Fibroblast of lung (primary cell): Measurements from ENCODE around the gene HMCN2. TPM values are rescaled to one million over a fixed set of nuclear protein-coding genes. Genes with fewer than 3 reads are reported as not detected.

ENCODE experiments used
- DNase-seq, 2 donors: peaks; one replicate each; pipeline versions ENCODE4 v3.0.0 to v3.0.0-alpha.2; 2010; ENCODE audit warnings: low read depth in 2 of 2
- H2AFZ ChIP-seq: 2 replicates; pipeline ENCODE4 v1.5.1; 2012; ENCODE audit warnings: low read length, control low read depth, inconsistent platforms
- H3K27ac ChIP-seq: 2 replicates; pipeline ENCODE4 v1.5.1; 2011; ENCODE audit warnings: low read length, control low read depth; ENCODE audit not compliant: insufficient read depth
- H3K27me3 ChIP-seq: 2 replicates; pipeline ENCODE4 v1.5.1; 2011; ENCODE audit warnings: mild to moderate bottlenecking, low read length; ENCODE audit not compliant: control insufficient read depth, insufficient read depth
- H3K36me3 ChIP-seq: 2 replicates; pipeline ENCODE4 v1.5.1; 2011; ENCODE audit warnings: low read length; ENCODE audit not compliant: control insufficient read depth, insufficient read depth
- H3K4me1 ChIP-seq: 2 replicates; pipeline ENCODE4 v1.5.1; 2011; ENCODE audit warnings: low read length; ENCODE audit not compliant: control insufficient read depth, insufficient read depth; ENCODE audit errors: extremely low read depth
- H3K4me2 ChIP-seq: 2 replicates; pipeline ENCODE4 v1.5.1; 2011; ENCODE audit warnings: low read length, control low read depth; ENCODE audit not compliant: insufficient read depth; ENCODE audit errors: extremely low read depth
- H3K4me3 ChIP-seq, 4 experiments: fragments of 200-600 bp in 1 of 4; sonication (generic) in 1 of 4; replicated peaks in 1 of 4; 2 replicates each; pipeline ENCODE4 v1.5.1; 2011 to 2016; ENCODE audit warnings: low read length in 4 of 4, low read depth in 3 of 4, mild to moderate bottlenecking in 3 of 4, control low read depth in 2 of 4, inconsistent platforms in 1 of 4, mixed read lengths in 1 of 4; ENCODE audit not compliant: insufficient read depth in 1 of 4; ENCODE audit errors: control extremely low read depth in 1 of 4
- H3K79me2 ChIP-seq: 2 replicates; pipeline ENCODE4 v1.5.1; 2012; ENCODE audit warnings: mild to moderate bottlenecking, low read length, inconsistent platforms; ENCODE audit not compliant: control insufficient read depth, insufficient read depth
- H3K9ac ChIP-seq: 2 replicates; pipeline ENCODE4 v1.5.1; 2011; ENCODE audit warnings: mild to moderate bottlenecking, low read length, control low read depth; ENCODE audit not compliant: insufficient read depth
- H3K9me3 ChIP-seq: 2 replicates; pipeline ENCODE4 v1.5.1; 2012; ENCODE audit warnings: low read depth, low read length; ENCODE audit not compliant: control insufficient read depth, insufficient read depth
- H4K20me1 ChIP-seq: 2 replicates; pipeline ENCODE4 v1.5.1; 2011; ENCODE audit warnings: low read length; ENCODE audit not compliant: control insufficient read depth, insufficient read depth; ENCODE audit errors: extremely low read depth
- CTCF ChIP-seq, 2 donors: IDR thresholded peaks in 1 of 2; conservative IDR thresholded peaks in 1 of 2; 1 replicate in 1 of 2; 2 replicates in 1 of 2; pipeline ENCODE4 v1.5.1; 2011 to 2012; ENCODE audit warnings: low read length in 2 of 2, control low read depth in 1 of 2, inconsistent platforms in 1 of 2, low read depth in 1 of 2, mild to moderate bottlenecking in 1 of 2
- EZH2 ChIP-seq: IDR thresholded peaks from 2 replicates; pipeline ENCODE4 v1.5.1; 2012; ENCODE audit warnings: low read length, control low read depth, mild to moderate bottlenecking; ENCODE audit errors: missing control alignments
- polyA plus RNA-seq, 2 donors: library from polyadenylated mRNA; depleted of rRNA in 1 of 2; stranded (reverse) in 1 of 2; unstranded in 1 of 2; fragments of >200 nt; gene quantifications; 2 replicates each; pipeline ENCODE4 v1.2.1, GENCODE V29; 2011 to 2012; ENCODE audit warnings: missing spikeins in 1 of 2
- total RNA-seq: library from RNA; depleted of rRNA; stranded (reverse); fragments of >200 nt; gene quantifications from 2 replicates; pipeline ENCODE4 v1.2.1, GENCODE V29; 2014

HMCN2 gene
- total and polyA plus RNA-seq, 2 donors (not counting 1 experiment from before 2014, with no cell fraction given) = under 0.01 TPM; not detected in 1

- DNase-seq = no peak
- Histone ChIP-seq H4K20me1 (no peaks in the 10 kb centered on the region), H3K9me3 (no peaks in the 10 kb centered on the region)
These were observed 189.3 kb downstream of the HMCN2 start for GRCh38 chr9:130454812-130455325.

GRCh38 chr9:130458027-130458803, 192.7 kb downstream of the HMCN2 start:
- Histone ChIP-seq H3K9ac (no peak overlapping the region), H3K27me3 (no peaks in the 10 kb centered on the region), H3K4me2 (no peak overlapping the region), H3K4me3 (no peak overlapping the region), H3K79me2 (no peaks in the 10 kb centered on the region), H2AFZ (no peak overlapping the region), H3K27ac (no peak overlapping the region), H3K9me3 (no peaks in the 10 kb centered on the region), H3K36me3 (no peaks in the 10 kb centered on the region), H4K20me1 (no peaks in the 10 kb centered on the region), H3K4me1 (no peaks in the 10 kb centered on the region)
- DNase-seq = no peak
- no peak for TF ChIP-seq CTCF (conservative IDR thresholded peaks at IDR 0.05 in 1 of 2, IDR thresholded peaks at IDR 0.05 in 1 of 2; ENCODE audit: low read depth in 1 of 2, low read length in 2 of 2)
- no peak for TF ChIP-seq EZH2

More at GRCh38 chr9:130454812-130455325, 189.3 kb downstream of the HMCN2 start:
- H3K4me1 ChIP-seq = peaks cover 7% of the 10 kb centered on the region
- H3K27me3 ChIP-seq = no peaks in the 10 kb centered on the region
- no peaks in the 10 kb centered on the region for H3K79me2 ChIP-seq
- H3K9ac ChIP-seq = no peak overlapping the region
- H2AFZ ChIP-seq = no peak overlapping the region
- H3K27ac ChIP-seq = no peak overlapping the region
- H3K4me3 ChIP-seq = no peak overlapping the region
- no peaks in the 10 kb centered on the region for H3K36me3 ChIP-seq
- no peak overlapping the region for H3K4me2 ChIP-seq
- TF ChIP-seq EZH2 (no peak), CTCF (conservative IDR thresholded peaks at IDR 0.05 in 1 of 2, IDR thresholded peaks at IDR 0.05 in 1 of 2; ENCODE audit: low read depth in 1 of 2, low read length in 2 of 2) (no peak)

- TF ChIP-seq CTCF (conservative IDR thresholded peaks at IDR 0.05 in 1 of 2, IDR thresholded peaks at IDR 0.05 in 1 of 2; ENCODE audit: low read depth in 1 of 2, low read length in 2 of 2) (no peak), EZH2 (no peak)
- Histone ChIP-seq H2AFZ (no peak overlapping the region), H3K4me1 (no peaks in the 10 kb centered on the region), H3K9me3 (no peaks in the 10 kb centered on the region), H3K27ac (no peak overlapping the region), H3K4me2 (no peak overlapping the region), H3K27me3 (no peaks in the 10 kb centered on the region), H3K36me3 (no peaks in the 10 kb centered on the region), H3K4me3 (no peak overlapping the region), H4K20me1 (no peaks in the 10 kb centered on the region), H3K79me2 (no peaks in the 10 kb centered on the region), H3K9ac (no peak overlapping the region)
- DNase-seq = no peak
These were observed 193.2 kb downstream of the HMCN2 start for GRCh38 chr9:130458804-130459067.
